Mesothelial cell of epicardium (in vitro differentiated cells): ENCODE data around the gene CLEC7A. TPM values are rescaled to one million over a fixed set of nuclear protein-coding genes. Genes with fewer than 3 reads are reported as not detected.

Source experiments
- DNase-seq, 2 experiments: peaks; one replicate each; pipeline ENCODE4 v3.0.0; 2021; ENCODE audit warnings: low spot score in 2 of 2; ENCODE audit not compliant: unreplicated experiment in 2 of 2
- H3K27ac Mint-ChIP-seq: 2 replicates; pipeline ENCODE4 v1.8.0; 2021; ENCODE audit warnings: mixed read lengths
- H3K27me3 Mint-ChIP-seq: 2 replicates; pipeline ENCODE4 v1.8.0; 2021; ENCODE audit warnings: low read depth, mixed read lengths
- H3K36me3 Mint-ChIP-seq: 2 replicates; pipeline ENCODE4 v1.8.0; 2021; ENCODE audit warnings: mixed read lengths
- H3K4me1 Mint-ChIP-seq: 2 replicates; pipeline ENCODE4 v1.8.0; 2021; ENCODE audit warnings: mixed read lengths
- H3K4me3 Mint-ChIP-seq: 2 replicates; pipeline ENCODE4 v1.8.0; 2021; ENCODE audit warnings: mild to moderate bottlenecking, moderate library complexity, mixed read lengths
- H3K9me3 Mint-ChIP-seq: 2 replicates; pipeline ENCODE4 v1.8.0; 2021; ENCODE audit warnings: mixed read lengths
- CTCF ChIP-seq: fragments of 200-600 bp; sonication (generic); IDR thresholded peaks from one replicate; pipeline ENCODE4 v1.5.0; 2021; ENCODE audit warnings: antibody characterized with exemption; ENCODE audit not compliant: unreplicated experiment
- total RNA-seq: library from RNA; stranded (reverse); gene quantifications from 3 replicates; pipeline ENCODE4 v1.2.1, GENCODE V29; 2021

Gene CLEC7A
- 0.11 TPM in 1 of 3 replicates, not detected in the others for total RNA-seq

- DNase-seq, result no peak
- TF ChIP-seq CTCF, result no peak
- H3K4me1 Mint-ChIP-seq, result peaks cover 15% of the 10 kb centered on the region
- H3K9me3 Mint-ChIP-seq, result no peaks in the 10 kb centered on the region
- H3K27ac Mint-ChIP-seq, result no peak within 1 kb of the TSS
- H3K36me3 Mint-ChIP-seq, result no peaks in the 10 kb centered on the region
- no peaks in the 10 kb centered on the region for H3K27me3 Mint-ChIP-seq
- no peak within 1 kb of the TSS for H3K4me3 Mint-ChIP-seq
Observed at GRCh38 chr12:10130042-10130441, at the start of gene CLEC7A. Gene CLEC7A, minus strand, starts transcription at chr12:10130199. Its CDS starts 117 bp downstream, at chr12:10130082.

GRCh38 chr12:10179776-10180181 lies 49.8 kb upstream of the CLEC7A start:
- Mint-ChIP-seq H3K36me3 (no peaks in the 10 kb centered on the region), H3K9me3 (no peaks in the 10 kb centered on the region), H3K27me3 (no peaks in the 10 kb centered on the region), H3K4me1 (peaks cover 54% of the 10 kb centered on the region), H3K4me3 (peak overlapping the region; percentile 1), H3K27ac (peak overlapping the region; percentile 89)
- no peak for DNase-seq
- TF ChIP-seq CTCF, result no peak

- TF ChIP-seq CTCF, result no peak
- peak within 1 kb of the TSS; percentile 1 for H3K4me3 Mint-ChIP-seq
- H3K4me1 Mint-ChIP-seq, result peaks cover 46% of the 10 kb centered on the region
- H3K27me3 Mint-ChIP-seq, result no peaks in the 10 kb centered on the region
- DNase-seq, result no peak
- no peaks in the 10 kb centered on the region for H3K9me3 Mint-ChIP-seq
- H3K27ac Mint-ChIP-seq, result peak within 1 kb of the TSS; percentile 89
- H3K36me3 Mint-ChIP-seq, result no peaks in the 10 kb centered on the region
Observed at GRCh38 chr12:10178821-10179220, 48.8 kb upstream of the CLEC7A start, which contains the start of gene TMEM52B. Gene TMEM52B, plus strand, starts transcription at chr12:10179032. Its CDS starts 543 bp downstream, at chr12:10179575.

GRCh38 chr12:10175846-10176636 lies 46.0 kb upstream of the CLEC7A start:
- Mint-ChIP-seq H3K27me3 (no peaks in the 10 kb centered on the region), H3K9me3 (no peaks in the 10 kb centered on the region), H3K27ac (peak overlapping the region; percentile 75), H3K4me3 (no peak overlapping the region), H3K4me1 (peaks cover 40% of the 10 kb centered on the region), H3K36me3 (no peaks in the 10 kb centered on the region)
- DNase-seq, result no peak
- no peak for TF ChIP-seq CTCF

GRCh38 chr12:10174986-10175614 lies 45.1 kb upstream of the CLEC7A start:
- peak overlapping the region; percentile 75 for H3K27ac Mint-ChIP-seq
- H3K9me3 Mint-ChIP-seq, result no peaks in the 10 kb centered on the region
- no peak for DNase-seq
- H3K4me3 Mint-ChIP-seq, result no peak overlapping the region
- H3K4me1 Mint-ChIP-seq, result peaks cover 35% of the 10 kb centered on the region
- no peak for TF ChIP-seq CTCF
- H3K27me3 Mint-ChIP-seq, result no peaks in the 10 kb centered on the region
- H3K36me3 Mint-ChIP-seq, result no peaks in the 10 kb centered on the region
